H1 (cell line): Measurements from ENCODE around the gene FXN.

Source experiments
- CTCF ChIP-seq, 3 experiments: IDR thresholded peaks; 1 replicate in 2 of 3; 2 replicates in 1 of 3; pipeline versions ENCODE4 v1.5.1 to v1.6.1; 2011; ENCODE audit warnings: low read length in 3 of 3, mild to moderate bottlenecking in 3 of 3, inconsistent platforms in 2 of 3, low read depth in 1 of 3, moderate library complexity in 1 of 3; ENCODE audit not compliant: insufficient read depth in 1 of 3; ENCODE audit errors: control extremely low read depth in 1 of 3
- JUN ChIP-seq: IDR thresholded peaks from 2 replicates; pipeline ENCODE4 v1.6.1; 2011; ENCODE audit warnings: low read depth, mild to moderate bottlenecking, improper control_type of control experiment, low read length
- MAX ChIP-seq: IDR thresholded peaks from 2 replicates; pipeline ENCODE4 v1.6.1; 2012; ENCODE audit warnings: inconsistent platforms

GRCh38 chr9:68999393-69000105 lies 36.0 kb upstream of the FXN start:
- TF ChIP-seq CTCF (IDR thresholded peaks at IDR 0.05; ENCODE audit: control extremely low read depth in 1 of 3, insufficient read depth in 1 of 3, low read depth in 1 of 3, low read length in 3 of 3) (peak; percentile 42 to 99 (median 97)), JUN (no peak), MAX (peak; percentile 53; the same call in 1 of the 2 replicates)
